C4-2B (cell line): ENCODE results near the gene TRPM8.

Experiments used
- CTCF ChIP-seq: fragments of 450-650 bp; conservative IDR thresholded peaks from 2 replicates; pipeline ENCODE4 v1.5.1; 2017; ENCODE audit warnings: mild to moderate bottlenecking
- ZFX ChIP-seq: fragments of 450-650 bp; IDR thresholded peaks from 2 replicates; pipeline ENCODE4 v1.6.1; 2017

GRCh38 chr2:233922471-233922870, 5.3 kb downstream of the TRPM8 start:
- TF ChIP-seq CTCF (no peak), ZFX (no peak)
